Epithelial cell of esophagus (primary cell): Measurements from ENCODE around the gene SFT2D1.

Source experiments
- DNase-seq: peaks from one replicate; pipeline ENCODE4 v3.0.0; 2010; ENCODE audit warnings: low read depth
- H3K4me3 ChIP-seq: 2 replicates; pipeline ENCODE4 v1.5.1; 2011; ENCODE audit warnings: mild to moderate bottlenecking, low read length, control low read depth
- TF ChIP-seq, protein P1 (sequence below): IDR thresholded peaks from 2 replicates; pipeline ENCODE4 v1.5.1; 2011; ENCODE audit warnings: low read depth, mild to moderate bottlenecking, low read length, control low read depth, inconsistent platforms; ENCODE audit not compliant: insufficient read depth; ENCODE audit errors: missing control alignments

The SFT2D1 gene

GRCh38 chr6:166293731-166294584 lies 48.4 kb downstream of the SFT2D1 start:
- DNase-seq = no peak
- TF ChIP-seq, protein P1, sequence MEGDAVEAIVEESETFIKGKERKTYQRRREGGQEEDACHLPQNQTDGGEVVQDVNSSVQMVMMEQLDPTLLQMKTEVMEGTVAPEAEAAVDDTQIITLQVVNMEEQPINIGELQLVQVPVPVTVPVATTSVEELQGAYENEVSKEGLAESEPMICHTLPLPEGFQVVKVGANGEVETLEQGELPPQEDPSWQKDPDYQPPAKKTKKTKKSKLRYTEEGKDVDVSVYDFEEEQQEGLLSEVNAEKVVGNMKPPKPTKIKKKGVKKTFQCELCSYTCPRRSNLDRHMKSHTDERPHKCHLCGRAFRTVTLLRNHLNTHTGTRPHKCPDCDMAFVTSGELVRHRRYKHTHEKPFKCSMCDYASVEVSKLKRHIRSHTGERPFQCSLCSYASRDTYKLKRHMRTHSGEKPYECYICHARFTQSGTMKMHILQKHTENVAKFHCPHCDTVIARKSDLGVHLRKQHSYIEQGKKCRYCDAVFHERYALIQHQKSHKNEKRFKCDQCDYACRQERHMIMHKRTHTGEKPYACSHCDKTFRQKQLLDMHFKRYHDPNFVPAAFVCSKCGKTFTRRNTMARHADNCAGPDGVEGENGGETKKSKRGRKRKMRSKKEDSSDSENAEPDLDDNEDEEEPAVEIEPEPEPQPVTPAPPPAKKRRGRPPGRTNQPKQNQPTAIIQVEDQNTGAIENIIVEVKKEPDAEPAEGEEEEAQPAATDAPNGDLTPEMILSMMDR = no peak
- no peak overlapping the region for H3K4me3 ChIP-seq

GRCh38 chr6:166289207-166290060 lies 52.9 kb downstream of the SFT2D1 start:
- TF ChIP-seq, protein P1 = no peak
- no peak for DNase-seq
- no peak overlapping the region for H3K4me3 ChIP-seq

DNA sequence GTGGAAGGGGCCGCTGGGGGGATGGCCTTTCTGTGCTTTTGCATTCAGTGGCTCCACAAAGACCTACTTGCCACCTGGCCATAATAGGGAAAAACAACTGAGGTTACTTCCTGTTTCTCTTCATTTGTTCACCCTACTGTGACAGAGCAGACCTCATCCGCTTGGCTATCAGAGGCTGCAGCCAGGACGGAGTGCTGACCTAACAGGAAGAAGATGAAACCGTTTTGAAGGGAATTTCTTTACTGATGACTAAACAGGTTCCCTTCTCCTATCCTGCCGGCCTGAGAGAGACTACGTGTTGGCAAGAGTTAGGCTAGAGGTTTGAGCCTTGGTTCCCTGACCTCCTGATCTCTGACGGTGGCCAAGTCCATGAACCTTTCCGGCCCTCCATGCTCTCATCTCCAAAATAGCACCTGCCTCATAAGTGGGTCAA lies 55.5 kb downstream of the SFT2D1 start:
- TF ChIP-seq, protein P1 = no peak
- no peak overlapping the region for H3K4me3 ChIP-seq

GRCh38 chr6:166285233-166285632 lies 57.1 kb downstream of the SFT2D1 start:
- no peak for DNase-seq
- TF ChIP-seq, protein P1 = no peak

More for the DNA sequence above, 55.5 kb downstream of the SFT2D1 start:
- DNase-seq = no peak

GRCh38 chr6:166284640-166285039 lies 57.7 kb downstream of the SFT2D1 start:
- no peak for DNase-seq
- H3K4me3 ChIP-seq = no peak overlapping the region

More at GRCh38 chr6:166285233-166285632, 57.1 kb downstream of the SFT2D1 start:
- H3K4me3 ChIP-seq = no peak overlapping the region

GRCh38 chr6:166282394-166283032 lies 59.8 kb downstream of the SFT2D1 start:
- TF ChIP-seq, protein P1 = no peak
- DNase-seq = no peak

More at GRCh38 chr6:166284640-166285039, 57.7 kb downstream of the SFT2D1 start:
- TF ChIP-seq, protein P1 = no peak

More at GRCh38 chr6:166282394-166283032, 59.8 kb downstream of the SFT2D1 start:
- H3K4me3 ChIP-seq = no peak overlapping the region
